ENCODE data around the gene MCF2L. TPM values are rescaled to one million over a fixed set of nuclear protein-coding genes. Genes with fewer than 3 reads are reported as not detected.

MCF2L gene
- total and polyA plus RNA-seq, 7 experiments from 2014 or later: 0.51 to 32.6 (median 19.7) TPM

GRCh38 chr13:112968380-112968909, 569 bp upstream of the MCF2L start:
- CTCF ChIA-PET: interaction anchor here (0.7 to 1.1 kb wide), 2 partner anchors 20 to 417 kb away, joined by 3 to 4 read pairs; no protein-coding TSS in a partner anchor

GRCh38 chr13:112969692-112970338, 801 bp downstream of the MCF2L start:
- Histone ChIP-seq H3K27me3 (ENCODE audit: control insufficient read depth in 2 of 2, insufficient read depth in 2 of 2, low read length in 2 of 2) (no peaks in the 10 kb centered on the region), H3K9me3 (ENCODE audit: control insufficient read depth in 2 of 3, low read length in 3 of 3) (no peaks in the 10 kb centered on the region), H3K27ac (ENCODE audit: low read depth, low read length) (peak overlapping the region; percentile 62), H3K36me3 (ENCODE audit: control insufficient read depth in 2 of 3, insufficient read depth in 3 of 3, low read length in 3 of 3) (peaks cover 0 to 3% (median 0%) of the 10 kb centered on the region in 3 experiments), H3K4me3 (ENCODE audit: low read length) (peak overlapping the region; percentile 73), H3K4me1 (ENCODE audit: control insufficient read depth in 2 of 2, insufficient read depth in 2 of 2, low read length in 2 of 2) (peaks cover 10 to 14% of the 10 kb centered on the region in 2 donors)
- H3K27me3 Mint-ChIP-seq: peaks cover 0 to 35% (median 0%) of the 10 kb centered on the region in 5 donors
- CTCF ChIA-PET: interaction anchor here (0.5 to 1.5 kb wide), 4 partner anchors 27 to 62 kb away, joined by 3 to 8 read pairs (median 4); no protein-coding TSS in a partner anchor
- POLR2A ChIA-PET: interaction anchor here (1.0 to 1.8 kb wide), 4 partner anchors 9 to 328 kb away, joined by 3 to 8 read pairs (median 3); partner anchors contain the start of gene CUL4A
- peak overlapping the region in 8 of 9 donors; percentile 82 to 97 (median 94) for H3K27ac Mint-ChIP-seq
- peak overlapping the region; percentile 89 to 100 (median 94) for H3K4me3 Mint-ChIP-seq
- intact Hi-C loops (cut with micrococcal nuclease): loop anchor here (1.0 to 2.0 kb wide), 6 partner anchors 27 to 327 kb away; partner anchors contain the start of genes LAMP1 (in 1 of the 2) and PCID2 (in 1 of the 2)
- DNase-seq: peak in 1 of 9 donors; percentile 3
- peaks cover 9 to 57% (median 42%) of the 10 kb centered on the region in 7 donors for H3K4me1 Mint-ChIP-seq
- no peak for ATAC-seq
- peaks cover 3 to 11% (median 5%) of the 10 kb centered on the region in 5 donors for H3K36me3 Mint-ChIP-seq
- peaks cover 0 to 6% (median 0%) of the 10 kb centered on the region in 11 donors for H3K9me3 Mint-ChIP-seq

More at GRCh38 chr13:112968380-112968909, 569 bp upstream of the MCF2L start:
- H3K36me3 ChIP-seq (ENCODE audit: control insufficient read depth in 2 of 3, insufficient read depth in 3 of 3, low read length in 3 of 3): no peaks in the 10 kb centered on the region
- H3K4me1 Mint-ChIP-seq: peaks cover 9 to 55% (median 42%) of the 10 kb centered on the region in 7 donors
- H3K9me3 ChIP-seq (ENCODE audit: control insufficient read depth in 2 of 3, low read length in 3 of 3): no peaks in the 10 kb centered on the region
- POLR2A ChIA-PET: interaction anchor here (0.6 to 1.3 kb wide), 2 partner anchors 25 to 429 kb away, joined by 3 to 4 read pairs; no protein-coding TSS in a partner anchor
- peak in 8 of 9 donors; percentile 41 to 74 (median 62) for DNase-seq
- H3K27me3 Mint-ChIP-seq: peaks cover 0 to 35% (median 0%) of the 10 kb centered on the region in 5 donors
- peaks cover 3 to 5% (median 4%) of the 10 kb centered on the region in 5 donors for H3K36me3 Mint-ChIP-seq
- intact Hi-C loops (cut with micrococcal nuclease): loop anchor here in 1 of 2 donors (2.0 kb wide), 1 partner anchor 26 kb away; no protein-coding TSS in a partner anchor
- H3K4me3 Mint-ChIP-seq: peak overlapping the region; percentile 69 to 100 (median 91)
- no peaks in the 10 kb centered on the region for H3K27me3 ChIP-seq (ENCODE audit: control insufficient read depth in 2 of 2, insufficient read depth in 2 of 2, low read length in 2 of 2)
- peak overlapping the region in 8 of 9 donors; percentile 73 to 94 (median 86) for H3K27ac Mint-ChIP-seq
- peak overlapping the region; percentile 62 for H3K27ac ChIP-seq (ENCODE audit: low read depth, low read length)
- H3K9me3 Mint-ChIP-seq: peaks cover 0 to 6% (median 0%) of the 10 kb centered on the region in 11 donors
- peak overlapping the region; percentile 73 for H3K4me3 ChIP-seq (ENCODE audit: low read length)
- ATAC-seq: peak; percentile 56
- peaks cover 10 to 14% of the 10 kb centered on the region in 2 donors for H3K4me1 ChIP-seq (ENCODE audit: control insufficient read depth in 2 of 2, insufficient read depth in 2 of 2, low read length in 2 of 2)

- no peaks in the 10 kb centered on the region for H3K9me3 ChIP-seq (ENCODE audit: control insufficient read depth in 2 of 3, low read length in 3 of 3)
- ChIA-PET POLR2A (interaction anchor here (0.6 to 1.8 kb wide), 3 partner anchors 10 to 239 kb away, joined by 3 to 8 read pairs (median 4); partner anchors contain the start of gene CUL4A), CTCF (interaction anchor here (0.9 to 1.5 kb wide), 3 partner anchors 28 to 59 kb away, joined by 4 to 8 read pairs (median 4); no protein-coding TSS in a partner anchor)
- H3K4me1 Mint-ChIP-seq: peaks cover 9 to 57% (median 42%) of the 10 kb centered on the region in 7 donors
- no peaks in the 10 kb centered on the region for H3K27me3 ChIP-seq (ENCODE audit: control insufficient read depth in 2 of 2, insufficient read depth in 2 of 2, low read length in 2 of 2)
- peaks cover 0 to 6% (median 0%) of the 10 kb centered on the region in 11 donors for H3K9me3 Mint-ChIP-seq
- ATAC-seq: no peak
- H3K4me3 ChIP-seq (ENCODE audit: low read length): no peak overlapping the region
- no peak overlapping the region for H3K27ac ChIP-seq (ENCODE audit: low read depth, low read length)
- H3K27me3 Mint-ChIP-seq: peaks cover 0 to 35% (median 0%) of the 10 kb centered on the region in 5 donors
- H3K36me3 ChIP-seq (ENCODE audit: control insufficient read depth in 2 of 3, insufficient read depth in 3 of 3, low read length in 3 of 3): peaks cover 0 to 3% (median 0%) of the 10 kb centered on the region in 3 experiments
- peak overlapping the region in 2 of 9 donors; percentile 8 to 86 for H3K27ac Mint-ChIP-seq
- intact Hi-C loops (cut with micrococcal nuclease): no loop called here
- peaks cover 3 to 13% (median 5%) of the 10 kb centered on the region in 5 donors for H3K36me3 Mint-ChIP-seq
- DNase-seq: no peak
- peak overlapping the region in 9 of 10 donors; percentile 89 to 100 (median 95) for H3K4me3 Mint-ChIP-seq
- H3K4me1 ChIP-seq (ENCODE audit: control insufficient read depth in 2 of 2, insufficient read depth in 2 of 2, low read length in 2 of 2): peaks cover 10 to 14% of the 10 kb centered on the region in 2 donors
These were observed 1.7 kb downstream of the MCF2L start for GRCh38 chr13:112970552-112971287.

GRCh38 chr13:112971288-112971643, 2.3 kb downstream of the MCF2L start:
- Mint-ChIP-seq H3K9me3 (peaks cover 0 to 6% (median 0%) of the 10 kb centered on the region in 11 donors), H3K4me3 (peak overlapping the region in 5 of 10 donors; percentile 3 to 98 (median 9)), H3K36me3 (peaks cover 3 to 17% (median 5%) of the 10 kb centered on the region in 5 donors), H3K4me1 (peaks cover 9 to 52% (median 39%) of the 10 kb centered on the region in 7 donors), H3K27me3 (peaks cover 0 to 32% (median 0%) of the 10 kb centered on the region in 5 donors), H3K27ac (no peak overlapping the region)
- DNase-seq (no peak), ATAC-seq (no peak)
- no peaks in the 10 kb centered on the region for H3K9me3 ChIP-seq (ENCODE audit: control insufficient read depth in 2 of 3, low read length in 3 of 3)
- ChIA-PET POLR2A (interaction anchor here (0.6 kb wide), 1 partner anchor 20 kb away, joined by 4 read pairs; no protein-coding TSS in a partner anchor), CTCF (no interaction called here)
- H3K4me1 ChIP-seq (ENCODE audit: control insufficient read depth in 2 of 2, insufficient read depth in 2 of 2, low read length in 2 of 2): peaks cover 10 to 14% of the 10 kb centered on the region in 2 donors
- H3K27ac ChIP-seq (ENCODE audit: low read depth, low read length): no peak overlapping the region
- no peak overlapping the region for H3K4me3 ChIP-seq (ENCODE audit: low read length)
- intact Hi-C loops (cut with micrococcal nuclease): no loop called here
- peaks cover 0 to 3% (median 0%) of the 10 kb centered on the region in 3 experiments for H3K36me3 ChIP-seq (ENCODE audit: control insufficient read depth in 2 of 3, insufficient read depth in 3 of 3, low read length in 3 of 3)
- no peaks in the 10 kb centered on the region for H3K27me3 ChIP-seq (ENCODE audit: control insufficient read depth in 2 of 2, insufficient read depth in 2 of 2, low read length in 2 of 2)

GRCh38 chr13:112972258-112972657, 3.2 kb downstream of the MCF2L start:
- Histone ChIP-seq H3K4me1 (ENCODE audit: control insufficient read depth in 2 of 2, insufficient read depth in 2 of 2, low read length in 2 of 2) (peaks cover 10 to 14% of the 10 kb centered on the region in 2 donors), H3K36me3 (ENCODE audit: control insufficient read depth in 2 of 3, insufficient read depth in 3 of 3, low read length in 3 of 3) (peaks cover 0 to 3% (median 0%) of the 10 kb centered on the region in 3 experiments), H3K27me3 (ENCODE audit: control insufficient read depth in 2 of 2, insufficient read depth in 2 of 2, low read length in 2 of 2) (no peaks in the 10 kb centered on the region), H3K27ac (ENCODE audit: low read depth, low read length) (no peak overlapping the region), H3K9me3 (ENCODE audit: control insufficient read depth in 2 of 3, low read length in 3 of 3) (no peaks in the 10 kb centered on the region), H3K4me3 (ENCODE audit: low read length) (no peak overlapping the region)
- H3K4me3 Mint-ChIP-seq: peak overlapping the region in 2 of 10 donors; percentile 37 to 47
- H3K4me1 Mint-ChIP-seq: peaks cover 9 to 49% (median 37%) of the 10 kb centered on the region in 7 donors
- POLR2A ChIA-PET: interaction anchor here (0.8 kb wide), 1 partner anchor 16 kb away, joined by 3 read pairs; no protein-coding TSS in a partner anchor
- peaks cover 0 to 6% (median 0%) of the 10 kb centered on the region in 11 donors for H3K9me3 Mint-ChIP-seq
- ATAC-seq (no peak), DNase-seq (no peak)
- H3K36me3 Mint-ChIP-seq: peaks cover 3 to 25% (median 9%) of the 10 kb centered on the region in 5 donors
- intact Hi-C loops (cut with micrococcal nuclease): no loop called here
- H3K27ac Mint-ChIP-seq: no peak overlapping the region
- CTCF ChIA-PET: no interaction called here
- peaks cover 0 to 29% (median 0%) of the 10 kb centered on the region in 5 donors for H3K27me3 Mint-ChIP-seq

Measured in naive thymus-derived CD4-positive, alpha-beta T cell (primary cell).